MM.1S (cell line): ENCODE results near the gene CADPS.

Source experiments
- EZH2phosphoT487 ChIP-seq: fragments of 300-600 bp; sonication (generic); IDR thresholded peaks from 2 replicates; pipeline ENCODE4 v1.6.1; 2018; ENCODE audit warnings: antibody characterized with exemption, low read length
- TF ChIP-seq, protein P1 (sequence below): fragments of 300-600 bp; sonication (generic); IDR thresholded peaks from 2 replicates; pipeline ENCODE4 v1.5.1; 2016; ENCODE audit warnings: antibody characterized with exemption, low read length, mixed read lengths

DNA sequence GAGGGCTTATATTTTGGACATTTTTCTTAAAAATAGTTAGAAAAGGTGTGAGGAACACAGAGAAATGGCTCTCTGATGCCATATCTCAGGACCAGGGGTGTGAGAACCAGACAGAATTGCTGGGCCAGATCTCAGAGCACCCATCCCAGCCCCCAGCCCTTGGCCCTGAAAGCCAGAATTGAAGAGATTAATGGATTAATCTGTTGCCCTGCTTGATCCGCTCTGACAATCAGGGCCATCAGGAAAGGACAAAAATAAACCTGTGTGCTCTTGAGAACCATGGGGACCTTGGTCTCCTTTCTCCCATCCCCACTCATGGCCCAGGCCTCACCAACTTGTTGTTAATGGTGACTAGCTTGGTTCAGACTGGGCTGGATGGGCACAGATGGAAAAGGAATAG lies 113.5 kb downstream of the CADPS start:
- TF ChIP-seq, protein P1, sequence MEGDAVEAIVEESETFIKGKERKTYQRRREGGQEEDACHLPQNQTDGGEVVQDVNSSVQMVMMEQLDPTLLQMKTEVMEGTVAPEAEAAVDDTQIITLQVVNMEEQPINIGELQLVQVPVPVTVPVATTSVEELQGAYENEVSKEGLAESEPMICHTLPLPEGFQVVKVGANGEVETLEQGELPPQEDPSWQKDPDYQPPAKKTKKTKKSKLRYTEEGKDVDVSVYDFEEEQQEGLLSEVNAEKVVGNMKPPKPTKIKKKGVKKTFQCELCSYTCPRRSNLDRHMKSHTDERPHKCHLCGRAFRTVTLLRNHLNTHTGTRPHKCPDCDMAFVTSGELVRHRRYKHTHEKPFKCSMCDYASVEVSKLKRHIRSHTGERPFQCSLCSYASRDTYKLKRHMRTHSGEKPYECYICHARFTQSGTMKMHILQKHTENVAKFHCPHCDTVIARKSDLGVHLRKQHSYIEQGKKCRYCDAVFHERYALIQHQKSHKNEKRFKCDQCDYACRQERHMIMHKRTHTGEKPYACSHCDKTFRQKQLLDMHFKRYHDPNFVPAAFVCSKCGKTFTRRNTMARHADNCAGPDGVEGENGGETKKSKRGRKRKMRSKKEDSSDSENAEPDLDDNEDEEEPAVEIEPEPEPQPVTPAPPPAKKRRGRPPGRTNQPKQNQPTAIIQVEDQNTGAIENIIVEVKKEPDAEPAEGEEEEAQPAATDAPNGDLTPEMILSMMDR: no peak
- no peak for TF ChIP-seq EZH2phosphoT487
